PC-9 (cell line): ENCODE measurements around the gene NTM.

Experiments used
- CTCF ChIP-seq: fragments of 200-600 bp; sonication (generic); conservative IDR thresholded peaks from 2 replicates; pipeline ENCODE4 v1.6.1; 2017; ENCODE audit warnings: mixed run types, antibody characterized with exemption, mild to moderate bottlenecking, moderate library complexity
- EZH2 ChIP-seq: fragments of 200-600 bp; sonication (generic); IDR thresholded peaks from 2 replicates; pipeline ENCODE4 v1.8.0; 2017; ENCODE audit warnings: antibody characterized with exemption, low read depth

- TF ChIP-seq CTCF (no peak), EZH2 (no peak)
Measured at GRCh38 chr11:131877246-131877942, 507.0 kb downstream of the NTM start.
